AG04449 (cell line): ENCODE data around the gene SGPP1.

Experiments
- CTCF ChIA-PET: fragments of 350-600 bp; formaldehyde crosslinking; extraction: SDS; loops from one replicate; lab custom pipeline; 2021; ENCODE audit warnings: antibody characterized with exemption; lab: Yijun Ruan, JAX
- POLR2A ChIA-PET: fragments of 400-600, 350-600 bp; formaldehyde crosslinking; extraction: SDS; loops from one replicate; lab custom pipeline; 2020; ENCODE audit warnings: antibody characterized with exemption, inconsistent platforms; lab: Yijun Ruan, JAX
- DNase-seq: peaks from one replicate; pipeline ENCODE4 v3.0.0-alpha.2; 2010; ENCODE audit warnings: low read depth, low spot score
- H3K4me3 ChIP-seq: 2 replicates; pipeline ENCODE4 v1.5.1; 2011; ENCODE audit warnings: low read depth, mild to moderate bottlenecking, control low read depth, low read length
- TF ChIP-seq, protein P1 (sequence below): IDR thresholded peaks from one replicate; pipeline ENCODE4 v1.5.1; 2011; ENCODE audit warnings: mild to moderate bottlenecking, moderate library complexity, low read length, control low read depth, inconsistent platforms; ENCODE audit not compliant: insufficient read depth; ENCODE audit errors: missing control alignments

Gene SGPP1

GRCh38 chr14:63764620-63765139 lies 36.8 kb upstream of the SGPP1 start:
- POLR2A ChIA-PET: no interaction called here
- CTCF ChIA-PET: interaction anchor here (1.3 kb wide), 1 partner anchor 131 kb away, joined by 4 read pairs; no protein-coding TSS in a partner anchor
- H3K4me3 ChIP-seq: no peak overlapping the region
- no peak for DNase-seq
- TF ChIP-seq, protein P1, sequence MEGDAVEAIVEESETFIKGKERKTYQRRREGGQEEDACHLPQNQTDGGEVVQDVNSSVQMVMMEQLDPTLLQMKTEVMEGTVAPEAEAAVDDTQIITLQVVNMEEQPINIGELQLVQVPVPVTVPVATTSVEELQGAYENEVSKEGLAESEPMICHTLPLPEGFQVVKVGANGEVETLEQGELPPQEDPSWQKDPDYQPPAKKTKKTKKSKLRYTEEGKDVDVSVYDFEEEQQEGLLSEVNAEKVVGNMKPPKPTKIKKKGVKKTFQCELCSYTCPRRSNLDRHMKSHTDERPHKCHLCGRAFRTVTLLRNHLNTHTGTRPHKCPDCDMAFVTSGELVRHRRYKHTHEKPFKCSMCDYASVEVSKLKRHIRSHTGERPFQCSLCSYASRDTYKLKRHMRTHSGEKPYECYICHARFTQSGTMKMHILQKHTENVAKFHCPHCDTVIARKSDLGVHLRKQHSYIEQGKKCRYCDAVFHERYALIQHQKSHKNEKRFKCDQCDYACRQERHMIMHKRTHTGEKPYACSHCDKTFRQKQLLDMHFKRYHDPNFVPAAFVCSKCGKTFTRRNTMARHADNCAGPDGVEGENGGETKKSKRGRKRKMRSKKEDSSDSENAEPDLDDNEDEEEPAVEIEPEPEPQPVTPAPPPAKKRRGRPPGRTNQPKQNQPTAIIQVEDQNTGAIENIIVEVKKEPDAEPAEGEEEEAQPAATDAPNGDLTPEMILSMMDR: no peak

GRCh38 chr14:63764103-63764502 lies 36.2 kb upstream of the SGPP1 start:
- H3K4me3 ChIP-seq: no peak overlapping the region
- DNase-seq: no peak
- ChIA-PET POLR2A (no interaction called here), CTCF (interaction anchor here (1.3 kb wide), 1 partner anchor 131 kb away, joined by 4 read pairs; no protein-coding TSS in a partner anchor)
- TF ChIP-seq, protein P1: no peak

DNA sequence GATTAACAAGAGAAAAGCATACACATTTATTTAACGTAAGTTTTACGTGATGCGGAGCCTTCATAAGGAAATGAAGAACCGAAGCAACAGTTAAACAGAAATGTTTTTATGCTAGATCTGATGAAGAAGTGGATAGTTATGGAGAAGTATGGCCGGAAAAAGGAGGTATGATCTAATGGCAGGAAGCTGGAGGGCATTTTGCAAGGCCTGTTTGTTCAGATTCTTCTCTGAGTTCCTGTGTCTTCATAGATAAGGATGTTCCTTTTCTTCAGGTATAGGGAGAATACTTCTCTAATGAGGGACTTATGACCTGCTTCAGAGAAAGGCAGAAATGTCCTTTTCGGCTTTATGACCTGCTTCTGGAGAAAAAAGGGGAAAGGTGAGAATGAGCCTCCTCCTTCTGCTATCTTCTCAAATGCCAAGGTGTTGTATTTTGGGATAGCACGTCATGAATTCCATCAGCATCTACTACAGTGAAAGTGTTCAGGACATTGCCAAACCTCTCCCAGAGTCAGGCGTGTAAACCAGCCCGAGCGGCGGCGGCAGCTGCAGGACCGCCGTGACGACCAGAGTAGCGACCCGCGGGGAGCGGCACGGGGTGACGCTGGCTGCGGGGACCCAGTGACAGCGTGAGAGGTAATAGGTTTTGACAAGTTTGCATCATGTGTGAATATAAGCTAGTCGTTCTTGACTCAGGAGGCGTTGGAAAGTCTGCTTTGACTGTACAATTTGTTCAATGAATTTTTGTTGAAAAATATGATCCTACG lies 33.7 kb upstream of the SGPP1 start:
- TF ChIP-seq, protein P1: no peak
- H3K4me3 ChIP-seq: no peak overlapping the region
- POLR2A ChIA-PET: no interaction called here
- CTCF ChIA-PET: interaction anchor here (2.0 kb wide), 1 partner anchor 8 kb away, joined by 8 read pairs; no protein-coding TSS in a partner anchor
- no peak for DNase-seq

- CTCF ChIA-PET: no interaction called here
- no peak overlapping the region for H3K4me3 ChIP-seq
- TF ChIP-seq, protein P1: no peak
- no peak for DNase-seq
- POLR2A ChIA-PET: no interaction called here
Measured at GRCh38 chr14:63760014-63760413, 32.1 kb upstream of the SGPP1 start.

- no peak for DNase-seq
- H3K4me3 ChIP-seq: no peak overlapping the region
- ChIA-PET CTCF (no interaction called here), POLR2A (no interaction called here)
- TF ChIP-seq, protein P1: no peak
Measured at GRCh38 chr14:63759456-63759855, 31.6 kb upstream of the SGPP1 start.

DNA sequence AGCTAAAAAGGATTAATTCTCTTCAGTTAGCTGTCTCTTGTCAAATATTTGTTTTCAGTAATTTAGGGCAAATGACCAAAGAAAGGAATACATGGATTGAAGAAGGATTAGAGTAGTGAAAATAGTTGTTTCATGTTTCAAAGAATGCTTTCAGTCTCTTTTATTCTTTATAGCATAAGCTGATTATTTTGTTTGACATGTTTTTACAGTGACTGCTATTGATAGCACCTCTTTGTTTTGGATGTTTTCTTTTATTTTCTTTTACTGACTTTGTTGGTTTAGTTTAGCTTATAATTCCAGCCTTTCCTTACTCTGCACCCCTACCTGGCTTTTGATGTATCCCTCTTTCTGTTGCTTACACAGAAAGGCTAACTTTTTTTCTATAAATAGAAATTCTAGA lies 29.3 kb upstream of the SGPP1 start:
- H3K4me3 ChIP-seq: no peak overlapping the region
- DNase-seq: no peak
- ChIA-PET POLR2A (no interaction called here), CTCF (interaction anchor here (0.5 to 1.5 kb wide), 6 partner anchors 9 to 116 kb away, joined by 3 to 6 read pairs (median 3); no protein-coding TSS in a partner anchor)
- TF ChIP-seq, protein P1: no peak
